ENCODE data around the gene GOPC.

GOPC gene

DNA sequence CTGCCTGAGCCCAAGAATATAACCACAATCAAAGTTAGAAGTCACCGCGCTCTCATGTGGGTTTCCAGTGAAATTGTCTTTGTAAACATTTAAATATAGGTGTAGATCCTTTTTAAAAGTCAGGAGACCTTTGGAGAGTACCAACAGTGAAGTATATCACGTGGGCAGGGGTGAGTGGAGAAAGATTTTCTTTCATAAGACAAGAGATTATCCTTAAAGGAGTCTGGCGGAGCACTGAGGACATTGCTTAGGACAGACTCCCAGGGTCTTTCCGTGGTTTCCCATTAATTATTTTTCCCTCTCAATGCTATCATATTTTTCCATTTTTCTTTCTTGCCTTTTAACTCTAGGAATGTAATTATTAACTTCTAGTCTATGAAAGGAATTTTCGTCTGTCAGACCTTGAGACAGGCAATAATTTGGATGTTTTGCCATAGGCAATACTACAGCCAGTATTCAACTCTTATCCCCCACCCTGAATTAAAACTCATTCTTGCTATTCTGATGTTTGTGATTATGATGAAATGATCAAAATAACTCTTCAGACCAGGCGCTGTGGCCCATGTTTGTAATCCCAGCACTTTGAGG is 88.4 kb downstream of the GOPC start:
- no peak for DNase-seq

DNA sequence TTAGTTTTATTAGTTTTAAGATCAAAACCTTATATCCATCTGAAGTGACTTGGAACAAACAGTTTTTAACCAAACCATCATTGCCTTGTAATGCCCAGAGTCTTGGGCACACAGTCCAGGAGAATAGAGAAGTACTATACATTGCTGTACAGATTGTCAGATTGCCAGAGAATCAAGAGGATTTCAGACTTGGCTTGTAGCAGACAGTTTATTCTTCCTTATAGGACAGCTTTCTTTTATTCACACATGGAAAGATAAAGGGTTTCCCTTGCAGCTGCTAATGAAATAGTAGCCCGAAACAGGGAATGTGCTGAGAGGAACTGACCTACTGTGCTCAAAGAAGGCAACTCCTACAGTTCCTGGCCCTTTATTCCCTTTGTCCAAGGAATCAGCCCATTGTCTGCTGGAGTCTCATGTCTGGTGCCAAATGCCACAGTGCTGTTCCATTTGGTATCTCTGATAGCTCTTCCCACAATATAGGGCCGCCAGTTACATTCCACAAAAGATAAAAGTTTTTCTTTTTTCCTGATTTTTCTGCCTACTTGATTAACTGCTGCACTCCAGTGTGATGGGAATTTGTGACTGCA is 89.2 kb downstream of the GOPC start:
- no peak for DNase-seq

DNA sequence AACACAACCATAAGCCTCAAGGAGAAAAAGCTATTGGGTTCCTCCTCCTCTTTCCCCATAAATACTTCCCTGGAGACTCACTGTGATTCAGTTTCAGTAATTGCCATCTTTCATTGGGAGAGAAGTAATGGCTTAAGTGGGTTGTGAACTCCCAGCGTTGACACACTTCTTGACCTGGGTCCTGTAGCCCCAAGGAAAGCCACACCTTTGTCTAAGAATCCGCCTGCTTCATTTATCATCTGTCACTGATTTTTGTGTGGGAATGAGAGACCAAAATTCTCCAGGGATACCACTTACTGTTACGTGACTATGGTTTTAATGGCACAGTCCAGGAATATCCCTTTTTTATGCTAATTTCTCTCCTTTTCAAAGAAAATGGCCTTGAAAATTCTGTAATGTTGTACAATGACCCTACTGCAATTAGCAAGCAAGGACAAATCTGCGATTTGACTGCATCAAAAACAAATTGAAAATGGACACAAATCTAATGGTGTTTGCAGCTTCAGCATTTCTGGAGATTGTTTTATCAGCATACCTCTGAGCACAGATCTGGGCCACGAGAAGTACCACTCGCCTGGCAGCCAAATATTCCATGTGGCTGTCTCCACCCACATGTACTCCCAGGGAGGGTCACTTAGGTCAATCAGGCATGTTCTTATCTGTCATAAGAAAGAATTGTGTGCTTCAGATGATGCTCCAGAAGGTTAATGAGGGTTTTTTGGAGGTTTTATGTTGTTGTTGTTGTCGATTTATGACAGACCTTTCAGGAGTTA is 90.1 kb downstream of the GOPC start:
- DNase-seq = no peak

Data from hematopoietic multipotent progenitor cell treated with erythropoietin and hydrocortisone succinate and interleukin-3 and kit ligand, for 4 days (in vitro differentiated cells).